Measurements from ENCODE around the gene FCMR. TPM values are rescaled to one million over a fixed set of nuclear protein-coding genes. Genes with fewer than 3 reads are reported as not detected.
A peak's percentile ranks its signal among the peaks of the same experiment; 100 is the strongest.

Gene FCMR
- total and polyA plus RNA-seq, 2 donors (not counting 1 experiment from before 2014, with no cell fraction given), result 711 to 931 TPM

DNA sequence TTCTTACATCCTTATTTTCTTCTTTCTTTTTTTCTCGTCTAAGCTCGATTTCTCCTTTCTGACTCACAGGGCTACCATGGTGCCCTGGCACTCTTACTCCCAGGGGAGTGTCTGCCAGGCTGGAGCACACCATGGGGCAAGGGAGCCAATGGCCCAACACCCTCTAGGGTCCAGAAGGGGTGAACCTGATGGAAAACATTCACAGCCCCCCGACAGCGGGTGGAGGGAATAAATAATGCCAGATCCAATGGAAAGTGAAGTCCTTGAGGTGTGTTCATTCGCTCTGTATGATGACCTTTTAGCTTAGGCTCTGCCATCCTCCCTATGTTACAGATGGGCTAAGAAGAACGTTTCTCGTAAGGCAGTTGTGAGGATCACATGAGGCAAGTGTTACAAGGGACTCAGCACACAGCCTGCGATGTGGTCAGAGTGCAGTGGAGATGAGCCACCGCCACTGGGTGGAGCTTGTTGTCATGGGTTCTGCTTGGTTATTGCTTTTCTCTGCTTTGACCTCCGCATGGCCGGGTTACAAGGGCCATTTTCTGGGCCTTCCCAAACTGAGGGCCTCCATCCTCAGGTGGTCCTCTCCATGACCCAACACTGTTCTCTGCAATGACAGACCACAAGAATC, 3.5 kb upstream of the FCMR start:
- peaks cover 3 to 7% of the 10 kb centered on the region in 2 experiments for H3K36me3 ChIP-seq (replicated peaks in 1 of 2; ENCODE audit: control extremely low read depth in 1 of 2, control insufficient read depth in 1 of 2, extremely low read depth in 1 of 2, insufficient read depth in 2 of 2, low read length in 1 of 2)
- Mint-ChIP-seq H3K9me3 (ENCODE audit: insufficient read depth) (no peaks in the 10 kb centered on the region), H3K4me3 (no peak overlapping the region), H3K27ac (no peak overlapping the region), H3K27me3 (no peaks in the 10 kb centered on the region), H3K4me1 (peaks cover 37% of the 10 kb centered on the region)
- ChIA-PET POLR2A (interaction anchor here (0.6 to 2.7 kb wide), 9 partner anchors 10 to 1295 kb away, joined by 4 to 11 read pairs (median 6); no protein-coding TSS in a partner anchor), CTCF (interaction anchor here (0.5 to 14.5 kb wide), 9 partner anchors 8 to 291 kb away, joined by 3 to 723 read pairs (median 9); partner anchors contain the start of genes DYRK3 and FCMR)
- peak; percentile 84 for DNase-seq
- peak overlapping the region in 1 of 5 experiments; percentile 17 for H3K4me3 ChIP-seq (ENCODE audit: control extremely low read depth in 1 of 5, extremely low read depth in 1 of 5, insufficient read depth in 1 of 5, low read depth in 2 of 5, low read length in 4 of 5)
- ATAC-seq (ENCODE audit: low read depth), result peak; percentile 53
- H4K20me1 ChIP-seq (ENCODE audit: control insufficient read depth, insufficient read depth, low read length, poor library complexity, severe bottlenecking), result peaks cover 4% of the 10 kb centered on the region
- peaks cover 82 to 84% of the 10 kb centered on the region in 2 donors for H3K4me1 ChIP-seq (ENCODE audit: control insufficient read depth in 2 of 2, insufficient read depth in 2 of 2, low read length in 2 of 2)
- peak overlapping the region; percentile 96 for H3K9ac ChIP-seq (ENCODE audit: low read length)
- H3K9me3 ChIP-seq (ENCODE audit: control extremely low read depth in 1 of 3, control insufficient read depth in 2 of 3, insufficient read depth in 1 of 3, low read length in 2 of 3), result no peaks in the 10 kb centered on the region
- H3K4me2 ChIP-seq (replicated peaks; ENCODE audit: low read depth, low read length, poor library complexity, severe bottlenecking), result peak overlapping the region; percentile 81
- intact Hi-C loops (cut with micrococcal nuclease), result loop anchor here (2.0 to 5.0 kb wide), 2 partner anchors 244 to 397 kb away; partner anchors contain the start of gene CD55
- peaks cover 93% of the 10 kb centered on the region for H3K79me2 ChIP-seq (ENCODE audit: control insufficient read depth, insufficient read depth, low read length)
- peak overlapping the region; percentile 88 to 96 for H3K27ac ChIP-seq (ENCODE audit: low read length in 2 of 2)
- peak overlapping the region; percentile 12 for H2AFZ ChIP-seq (ENCODE audit: insufficient read depth, low read depth, low read length, poor library complexity, severe bottlenecking)
- TF ChIP-seq, protein P1, sequence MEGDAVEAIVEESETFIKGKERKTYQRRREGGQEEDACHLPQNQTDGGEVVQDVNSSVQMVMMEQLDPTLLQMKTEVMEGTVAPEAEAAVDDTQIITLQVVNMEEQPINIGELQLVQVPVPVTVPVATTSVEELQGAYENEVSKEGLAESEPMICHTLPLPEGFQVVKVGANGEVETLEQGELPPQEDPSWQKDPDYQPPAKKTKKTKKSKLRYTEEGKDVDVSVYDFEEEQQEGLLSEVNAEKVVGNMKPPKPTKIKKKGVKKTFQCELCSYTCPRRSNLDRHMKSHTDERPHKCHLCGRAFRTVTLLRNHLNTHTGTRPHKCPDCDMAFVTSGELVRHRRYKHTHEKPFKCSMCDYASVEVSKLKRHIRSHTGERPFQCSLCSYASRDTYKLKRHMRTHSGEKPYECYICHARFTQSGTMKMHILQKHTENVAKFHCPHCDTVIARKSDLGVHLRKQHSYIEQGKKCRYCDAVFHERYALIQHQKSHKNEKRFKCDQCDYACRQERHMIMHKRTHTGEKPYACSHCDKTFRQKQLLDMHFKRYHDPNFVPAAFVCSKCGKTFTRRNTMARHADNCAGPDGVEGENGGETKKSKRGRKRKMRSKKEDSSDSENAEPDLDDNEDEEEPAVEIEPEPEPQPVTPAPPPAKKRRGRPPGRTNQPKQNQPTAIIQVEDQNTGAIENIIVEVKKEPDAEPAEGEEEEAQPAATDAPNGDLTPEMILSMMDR (IDR thresholded peaks at IDR 0.05), result peak; percentile 19
- TF ChIP-seq EZH2 (IDR thresholded peaks at IDR 0.05; ENCODE audit: borderline replicate concordance, insufficient read depth, low read depth, low read length, poor library complexity, severe bottlenecking), result no peak
- no peaks in the 10 kb centered on the region for H3K27me3 ChIP-seq (replicated peaks in 1 of 4; ENCODE audit: control extremely low read depth in 1 of 4, control insufficient read depth in 3 of 4, insufficient read depth in 4 of 4, low read length in 3 of 4)
- 20% methylated on average over 11 of the region's 11 CpGs for WGBS (ENCODE audit: insufficient coverage)

Measured in B cell (primary cell).